Middle frontal gyrus (tissue), 1 donor: ENCODE results near the gene CD99L2.
A peak's percentile ranks its signal among the peaks of the same experiment; 100 is the strongest.

Experiments
- DNase-seq: peaks from one replicate; pipeline ENCODE4 v3.0.0-alpha.2; 2015; ENCODE audit warnings: low spot score; ENCODE audit errors: extremely low spot score

CD99L2 gene

GRCh38 chrX:150898343-150899190 is at the start of gene CD99L2:
Gene CD99L2 (minus strand): TSS chrX:150898668. CDS start chrX:150898588, 80 bp downstream.
- DNase-seq = peak; percentile 66

DNA sequence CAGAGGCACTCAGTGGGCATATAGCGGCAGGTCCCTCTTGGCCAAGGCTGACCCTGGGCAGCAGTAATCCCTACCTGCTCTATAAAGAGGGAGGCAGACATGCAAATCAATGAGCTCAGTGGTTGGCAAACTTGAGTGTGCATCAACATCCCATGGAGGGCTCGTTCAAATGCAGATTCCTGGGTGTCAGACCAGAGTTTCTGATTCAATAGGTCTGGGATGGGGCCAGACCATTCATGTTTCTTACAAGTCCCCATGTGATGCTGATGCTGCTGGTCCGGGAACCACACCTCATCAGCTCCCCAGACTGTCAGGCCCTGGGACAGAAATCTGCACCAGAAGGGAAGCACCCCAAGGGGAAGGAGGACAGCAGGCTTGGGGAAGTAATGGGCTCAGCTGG is 45.8 kb upstream of the CD99L2 start:
- DNase-seq = no peak

GRCh38 chrX:150942942-150943594 is 44.6 kb upstream of the CD99L2 start:
- no peak for DNase-seq

GRCh38 chrX:150941580-150941979 is 43.1 kb upstream of the CD99L2 start:
- no peak for DNase-seq

DNA sequence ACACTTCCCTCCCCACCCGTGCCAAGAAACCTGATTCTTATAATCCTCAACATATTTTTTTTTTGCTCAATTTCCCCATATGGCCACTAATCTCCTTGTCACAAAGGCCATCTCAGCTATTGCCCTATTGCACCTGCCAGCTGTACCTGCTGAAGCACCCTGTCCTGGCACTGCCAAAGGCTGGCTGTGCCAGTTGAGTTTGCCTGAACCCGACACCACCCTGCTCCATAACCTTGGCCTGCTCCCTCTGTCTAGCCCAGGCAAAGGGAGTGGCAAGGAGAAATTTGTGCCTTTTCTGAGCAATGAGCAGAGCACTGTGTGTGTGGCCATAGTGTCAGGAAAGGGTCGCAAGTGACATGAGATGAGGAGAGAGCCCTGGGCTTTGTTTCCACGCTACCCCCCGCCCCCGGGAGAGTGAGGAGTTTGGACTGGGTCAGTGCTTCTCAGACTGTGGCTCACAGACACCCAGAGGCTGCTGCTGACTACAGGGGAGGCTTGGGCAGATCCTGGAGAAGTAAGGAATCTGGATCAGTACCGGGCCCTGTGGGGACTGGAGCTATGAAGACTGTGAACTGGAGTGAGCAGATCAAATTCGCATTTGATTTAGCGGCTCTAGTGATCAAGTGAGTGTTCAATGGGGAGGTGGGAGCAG is 42.5 kb upstream of the CD99L2 start:
- no peak for DNase-seq

DNA sequence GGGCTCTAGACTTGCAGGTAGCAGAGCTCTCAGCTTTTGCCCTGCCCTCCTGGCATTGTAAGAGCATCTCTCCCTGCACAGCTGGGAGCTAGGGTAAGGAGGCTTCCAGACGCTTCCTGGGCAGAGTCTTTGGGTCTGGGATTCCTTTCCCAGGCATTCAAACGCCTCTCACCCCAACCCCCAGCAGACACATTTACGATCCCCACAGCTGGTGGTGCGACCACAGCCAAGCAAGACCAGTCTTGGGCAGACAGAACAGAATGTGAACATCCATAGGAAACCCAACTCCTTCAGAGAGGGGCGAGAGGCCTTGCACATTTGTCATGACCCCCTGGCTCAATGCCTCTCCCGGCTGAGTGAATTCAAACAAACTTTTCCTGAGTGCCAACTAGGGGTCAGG is 38.1 kb upstream of the CD99L2 start:
- no peak for DNase-seq

DNA sequence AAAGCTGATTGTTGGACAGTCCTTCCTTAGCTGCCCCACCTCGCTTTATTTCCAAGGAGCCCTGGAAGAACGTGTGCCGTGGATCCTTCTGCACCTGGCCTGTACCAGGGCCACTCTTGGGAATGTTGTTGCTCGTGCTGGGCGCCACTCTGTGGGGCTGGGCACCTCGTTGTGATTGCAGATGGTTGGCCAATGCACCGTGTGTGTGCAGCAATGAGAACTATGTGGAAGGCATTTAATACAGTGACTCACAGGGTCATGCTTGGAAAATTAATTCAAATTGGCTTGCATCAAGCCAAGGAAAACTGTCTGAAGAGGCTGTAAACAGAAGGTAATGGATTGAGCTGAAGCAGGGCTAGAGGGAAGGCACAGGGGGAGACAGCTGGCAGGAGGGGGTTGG is 37.0 kb upstream of the CD99L2 start:
- DNase-seq = no peak

DNA sequence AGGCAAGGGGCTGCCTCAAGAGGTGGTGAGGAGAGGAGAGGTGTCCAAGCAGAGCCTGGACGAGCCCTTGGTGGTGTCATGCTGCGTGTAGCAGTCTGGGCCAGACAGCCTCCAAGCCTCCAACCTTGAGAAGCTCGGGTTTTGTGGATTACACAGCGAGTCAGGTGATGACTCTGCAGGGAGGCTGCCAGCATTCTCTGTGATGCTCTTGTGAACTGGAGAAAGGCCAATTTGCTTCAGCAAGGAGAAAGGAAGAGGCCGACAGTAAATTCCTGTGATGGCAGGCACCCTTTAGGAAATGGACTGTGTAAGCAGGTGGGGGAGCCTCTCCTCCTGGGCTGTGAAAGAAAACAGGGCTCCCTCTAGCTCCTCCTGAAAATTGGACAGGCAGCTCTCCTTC is 36.0 kb upstream of the CD99L2 start:
- no peak for DNase-seq

- no peak for DNase-seq
Measured at GRCh38 chrX:150933945-150934350, 35.5 kb upstream of the CD99L2 start.

- DNase-seq = no peak
Measured at GRCh38 chrX:150929058-150929457, 30.6 kb upstream of the CD99L2 start.

- no peak for DNase-seq
Measured at GRCh38 chrX:150926791-150927190, 28.3 kb upstream of the CD99L2 start.

GRCh38 chrX:150926304-150926703 is 27.8 kb upstream of the CD99L2 start:
- no peak for DNase-seq

DNA sequence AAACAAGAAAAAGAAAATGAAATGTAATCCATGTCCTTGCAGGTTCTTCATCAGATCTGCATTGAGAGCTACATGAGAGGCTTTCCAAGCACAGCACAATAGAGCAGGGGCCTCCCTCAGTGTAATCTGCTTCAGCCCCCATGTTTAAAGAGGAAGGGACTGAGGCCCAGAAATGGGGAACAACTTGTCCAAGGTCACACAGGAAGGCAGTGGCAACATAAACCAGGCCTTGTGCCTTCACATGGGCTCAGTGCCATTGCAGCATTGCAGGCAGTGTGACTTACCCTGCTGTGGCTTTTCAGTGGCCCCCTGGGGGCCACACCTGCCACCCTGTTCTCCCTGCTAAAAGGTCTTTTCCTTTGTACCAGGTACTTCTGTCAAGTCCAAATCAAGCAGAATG is 20.9 kb upstream of the CD99L2 start:
- DNase-seq = no peak

- DNase-seq = no peak
Measured at GRCh38 chrX:150913511-150913910, 15.0 kb upstream of the CD99L2 start.

DNA sequence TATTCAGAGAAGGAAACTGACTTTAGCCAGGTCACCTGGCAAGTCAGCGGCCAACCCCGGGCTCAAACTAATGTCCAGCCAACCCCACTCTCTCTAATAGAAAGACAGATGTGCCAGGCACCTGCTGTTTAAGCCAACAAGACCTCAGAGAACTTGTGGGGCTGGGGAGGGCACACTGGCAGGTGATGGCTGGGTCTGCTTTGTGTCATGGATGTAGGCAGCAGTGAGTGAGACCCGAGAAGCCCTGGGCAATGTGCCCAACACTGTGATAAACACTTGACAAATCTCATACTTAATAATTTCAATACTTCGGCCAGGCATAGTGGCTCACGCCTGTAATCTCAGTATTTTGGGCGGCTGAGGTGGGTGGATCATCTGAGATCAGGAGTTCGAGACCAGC is 9.0 kb upstream of the CD99L2 start:
- no peak for DNase-seq

- DNase-seq = no peak
Measured at GRCh38 chrX:150906694-150907093, 8.2 kb upstream of the CD99L2 start.

- no peak for DNase-seq
Measured at GRCh38 chrX:150905293-150905692, 6.8 kb upstream of the CD99L2 start.

DNA sequence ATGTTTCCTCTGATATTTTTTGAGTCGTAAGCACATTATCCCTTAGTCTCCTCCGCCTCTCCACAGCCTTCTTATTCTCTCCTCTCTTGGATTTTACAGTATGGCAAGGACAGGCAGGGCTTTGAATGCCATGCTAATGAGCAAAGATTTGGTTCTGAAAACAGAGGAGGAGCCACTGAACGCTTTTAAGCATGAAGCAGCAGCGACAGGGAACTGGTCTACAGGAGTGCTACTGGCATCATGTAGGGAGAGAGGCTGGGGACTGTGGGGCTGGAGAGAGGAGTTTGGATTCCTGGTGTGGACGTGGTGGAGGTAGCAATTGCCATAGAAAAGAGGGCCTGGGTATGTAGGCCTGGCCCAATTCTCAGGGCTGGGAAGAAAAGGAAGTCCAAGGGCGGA is 4.6 kb upstream of the CD99L2 start:
- no peak for DNase-seq

DNA sequence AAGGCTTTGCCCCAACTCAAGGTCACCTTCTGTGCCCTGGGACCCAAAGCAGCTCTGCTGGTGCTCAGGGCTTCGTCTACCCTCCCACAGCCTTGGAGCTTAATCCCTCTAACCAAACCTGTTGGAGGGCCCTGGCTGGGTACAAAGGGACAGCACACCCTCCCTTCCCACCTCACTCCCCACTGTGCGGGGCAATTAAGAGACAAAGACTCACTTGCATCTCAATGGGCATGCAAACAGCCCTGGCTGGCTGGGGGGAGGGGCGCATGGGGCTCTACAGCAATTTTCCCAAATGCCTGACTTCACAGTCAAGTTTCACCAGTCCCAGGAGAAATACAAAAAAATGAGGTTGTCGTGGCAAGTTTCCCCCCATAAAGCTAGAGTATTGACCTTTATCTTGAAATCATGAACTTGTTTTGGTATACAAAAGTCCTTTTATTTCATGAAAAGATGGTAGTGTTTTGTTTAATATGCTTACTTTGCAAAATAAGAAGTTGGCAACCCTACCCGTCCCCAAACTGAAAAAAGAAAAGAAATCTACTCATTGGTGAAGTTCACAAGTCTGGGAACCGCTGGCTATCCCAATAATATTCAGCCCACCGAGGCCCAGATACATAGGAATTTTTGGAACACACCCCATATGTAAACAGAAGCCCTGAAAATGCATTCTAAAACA is 4.1 kb upstream of the CD99L2 start:
- no peak for DNase-seq

GRCh38 chrX:150899191-150899757 is 806 bp upstream of the CD99L2 start:
- DNase-seq = no peak
